Central memory CD8-positive, alpha-beta T cell (primary cell): ENCODE data around the gene OXT.
"Not testable (repeated sequence)": the region's sequence is repeated elsewhere in the genome, so short reads cannot be mapped to it uniquely, and the experiment has no call there.

Source experiments
- ATAC-seq: fragments of 150-1000 bp; cut with Tn5 transposase; replicated peaks from 2 replicates; pipeline ENCODE4 v1.10.0; 2022; ENCODE audit warnings: mild to moderate bottlenecking, moderate FRiP score, moderate number of reproducible peaks; ENCODE audit not compliant: poor library complexity, severe bottlenecking; ENCODE audit errors: extremely low read depth
- DNase-seq, 2 donors: peaks; one replicate each; pipeline ENCODE4 v3.0.0; 2021; ENCODE audit warnings: low spot score in 2 of 2
- H3K27ac Mint-ChIP-seq: one replicate; pipeline ENCODE4 v1.8.0; 2022; ENCODE audit warnings: low read depth, mild to moderate bottlenecking, moderate library complexity, mixed read lengths
- H3K27me3 Mint-ChIP-seq: one replicate; pipeline ENCODE4 v1.8.0; 2022; ENCODE audit warnings: mixed read lengths
- H3K36me3 Mint-ChIP-seq: one replicate; pipeline ENCODE4 v1.8.0; 2022; ENCODE audit warnings: mild to moderate bottlenecking, moderate library complexity, mixed read lengths; ENCODE audit not compliant: insufficient read depth
- H3K4me1 Mint-ChIP-seq: one replicate; pipeline ENCODE4 v1.8.0; 2022; ENCODE audit warnings: mixed read lengths
- H3K4me3 Mint-ChIP-seq: one replicate; pipeline ENCODE4 v1.8.0; 2022; ENCODE audit warnings: mild to moderate bottlenecking, moderate library complexity, mixed read lengths
- H3K9me3 Mint-ChIP-seq: one replicate; pipeline ENCODE4 v1.8.0; 2022; ENCODE audit warnings: mixed read lengths

The OXT gene

DNA sequence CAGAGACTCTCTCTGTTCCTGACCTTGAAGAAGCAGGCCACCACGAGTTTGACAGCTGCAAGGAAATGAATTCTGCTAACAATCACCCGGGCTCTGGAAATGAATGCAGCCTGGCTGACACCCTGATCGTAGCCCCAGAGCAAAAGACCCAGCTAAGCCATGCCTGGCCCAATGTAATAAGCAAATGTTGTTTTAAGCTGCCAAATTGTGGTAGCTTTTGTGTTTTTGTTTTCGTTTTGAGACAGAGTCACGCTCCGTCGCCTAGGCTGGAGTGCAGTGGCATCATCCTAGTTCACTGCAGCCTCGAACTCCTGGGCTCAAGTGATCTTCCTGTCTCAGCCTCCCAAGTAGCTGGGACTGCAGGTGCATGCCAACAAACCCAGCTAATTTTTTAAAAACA, 3.3 kb upstream of the OXT start:
- ATAC-seq = no peak
- H3K4me1 Mint-ChIP-seq = peaks cover 21% of the 10 kb centered on the region

GRCh38 chr20:3068986-3069900, 2.2 kb upstream of the OXT start:
- no peak for ATAC-seq
- DNase-seq = no peak

More for the DNA sequence above, 3.3 kb upstream of the OXT start:
- Mint-ChIP-seq H3K36me3 (peaks cover 4% of the 10 kb centered on the region), H3K4me3 (no peak overlapping the region), H3K9me3 (no peaks in the 10 kb centered on the region), H3K27ac (no peak overlapping the region), H3K27me3 (no peaks in the 10 kb centered on the region)
- no peak for DNase-seq

DNA sequence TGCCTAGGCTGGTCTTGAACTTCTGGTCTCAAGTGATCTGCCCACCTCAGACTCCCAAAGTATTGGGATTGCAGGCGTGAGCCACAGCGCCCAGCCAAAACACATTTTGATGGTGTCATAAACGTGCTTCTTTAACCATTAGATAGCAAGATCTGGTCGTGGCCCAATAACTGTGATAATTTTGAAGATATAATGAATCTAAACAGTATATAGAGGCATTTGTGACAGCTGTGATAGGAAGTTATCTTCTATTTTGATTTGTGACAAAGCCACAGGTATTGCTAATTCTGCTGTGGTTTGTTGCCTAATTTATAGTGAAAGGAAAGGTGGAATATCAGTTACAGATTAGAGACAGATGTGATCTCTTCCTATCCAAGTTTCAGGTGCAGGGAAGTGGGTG, 695 bp upstream of the OXT start:
- ATAC-seq (no peak), DNase-seq (no peak)
- H3K4me3 Mint-ChIP-seq = peak overlapping the region; percentile 70
- H3K27ac Mint-ChIP-seq = peak overlapping the region; percentile 54
- peaks cover 14% of the 10 kb centered on the region for H3K4me1 Mint-ChIP-seq
- H3K9me3 Mint-ChIP-seq = no peaks in the 10 kb centered on the region
- no peaks in the 10 kb centered on the region for H3K27me3 Mint-ChIP-seq
- peaks cover 4% of the 10 kb centered on the region for H3K36me3 Mint-ChIP-seq

More at GRCh38 chr20:3068986-3069900, 2.2 kb upstream of the OXT start:
- no peak overlapping the region for H3K27ac Mint-ChIP-seq
- H3K27me3 Mint-ChIP-seq = no peaks in the 10 kb centered on the region
- peaks cover 18% of the 10 kb centered on the region for H3K4me1 Mint-ChIP-seq
- H3K36me3 Mint-ChIP-seq = peaks cover 4% of the 10 kb centered on the region
- no peaks in the 10 kb centered on the region for H3K9me3 Mint-ChIP-seq
- H3K4me3 Mint-ChIP-seq = no peak overlapping the region

GRCh38 chr20:3071266-3071609, 182 bp upstream of the OXT start:
- peaks cover 4% of the 10 kb centered on the region for H3K36me3 Mint-ChIP-seq
- peak overlapping the region; percentile 70 for H3K4me3 Mint-ChIP-seq
- ATAC-seq = no peak
- peak overlapping the region; percentile 54 for H3K27ac Mint-ChIP-seq
- no peaks in the 10 kb centered on the region for H3K27me3 Mint-ChIP-seq
- no peak for DNase-seq
- H3K9me3 Mint-ChIP-seq = no peaks in the 10 kb centered on the region
- H3K4me1 Mint-ChIP-seq = peaks cover 14% of the 10 kb centered on the region

DNA sequence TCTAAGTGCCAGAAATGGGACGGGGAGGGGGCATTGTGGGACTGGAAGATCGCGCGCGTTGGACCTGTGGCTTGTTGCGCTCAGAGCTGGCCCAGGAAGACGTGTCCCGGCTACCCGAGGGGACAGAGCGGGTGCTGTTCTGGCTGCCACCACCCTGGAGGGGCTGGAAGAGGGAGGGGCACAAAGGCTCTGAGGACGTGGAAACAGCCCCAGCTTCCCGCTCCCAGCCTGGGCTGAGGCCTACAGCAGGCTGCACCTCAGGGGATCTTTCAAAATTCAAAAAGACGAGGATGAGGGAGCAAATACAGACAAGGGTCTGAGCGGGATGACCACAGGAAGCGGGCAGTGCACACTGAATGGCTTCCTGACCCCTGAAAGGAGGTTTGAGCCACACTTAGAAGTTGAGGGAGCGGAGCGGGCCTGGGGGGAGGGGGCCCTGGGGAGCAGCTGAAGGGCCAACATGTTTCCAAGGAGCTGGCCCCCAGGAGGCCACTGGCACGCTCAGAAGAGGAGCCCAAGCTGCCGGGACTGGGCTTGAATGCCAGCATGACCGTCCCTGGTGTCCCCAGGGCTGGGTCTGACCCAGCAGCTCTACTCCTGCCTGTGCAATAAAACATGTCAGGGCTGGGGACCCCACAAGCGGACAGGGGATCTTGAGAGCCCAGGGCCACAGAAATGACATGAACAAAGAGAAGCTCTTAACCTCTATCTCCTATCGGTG, 1.3 kb downstream of the OXT start:
- Mint-ChIP-seq H3K27me3 (no peaks in the 10 kb centered on the region), H3K36me3 (peaks cover 4% of the 10 kb centered on the region), H3K4me1 (peaks cover 14% of the 10 kb centered on the region), H3K4me3 (peak overlapping the region; percentile 70), H3K9me3 (no peaks in the 10 kb centered on the region), H3K27ac (peak overlapping the region; percentile 16)
- DNase-seq (no peak), ATAC-seq (no peak)

DNA sequence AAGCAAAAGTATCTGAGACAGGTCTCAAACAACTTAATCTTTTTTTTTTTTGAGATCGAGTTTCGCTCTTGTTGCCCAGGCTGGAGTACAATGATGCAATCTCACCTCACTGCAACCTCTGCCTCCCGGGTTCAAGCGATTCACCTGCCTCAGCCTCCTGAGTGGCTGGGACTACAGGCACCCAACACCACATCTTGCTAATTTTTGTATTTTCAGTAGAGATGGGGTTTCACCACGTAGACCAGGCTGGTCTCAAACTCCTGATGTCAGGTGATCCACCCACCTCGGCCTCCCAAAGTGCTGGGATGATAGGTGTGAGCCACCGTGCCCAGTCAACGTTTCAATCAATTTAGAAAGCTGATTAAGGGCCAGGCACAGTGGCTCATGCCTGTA, 1.8 kb downstream of the OXT start:
- not testable (repeated sequence) for H3K27ac Mint-ChIP-seq, H3K36me3 Mint-ChIP-seq, H3K9me3 Mint-ChIP-seq, ATAC-seq, H3K27me3 Mint-ChIP-seq, DNase-seq
- Mint-ChIP-seq H3K4me1 (peaks cover 14% of the 10 kb centered on the region), H3K4me3 (peak overlapping the region; percentile 70)

- Mint-ChIP-seq H3K9me3 (no peaks in the 10 kb centered on the region), H3K27ac (no peak overlapping the region), H3K27me3 (peaks cover 13% of the 10 kb centered on the region), H3K4me3 (no peak overlapping the region), H3K4me1 (peaks cover 14% of the 10 kb centered on the region), H3K36me3 (peaks cover 4% of the 10 kb centered on the region)
- DNase-seq = no peak
- no peak for ATAC-seq
These were observed 3.4 kb downstream of the OXT start for GRCh38 chr20:3074812-3075211.

GRCh38 chr20:3075315-3075714, 3.9 kb downstream of the OXT start:
- ATAC-seq, H3K4me3 Mint-ChIP-seq, H3K36me3 Mint-ChIP-seq, H3K9me3 Mint-ChIP-seq, H3K27ac Mint-ChIP-seq, DNase-seq: not testable (repeated sequence)
- Mint-ChIP-seq H3K4me1 (peaks cover 14% of the 10 kb centered on the region), H3K27me3 (peaks cover 18% of the 10 kb centered on the region)

DNA sequence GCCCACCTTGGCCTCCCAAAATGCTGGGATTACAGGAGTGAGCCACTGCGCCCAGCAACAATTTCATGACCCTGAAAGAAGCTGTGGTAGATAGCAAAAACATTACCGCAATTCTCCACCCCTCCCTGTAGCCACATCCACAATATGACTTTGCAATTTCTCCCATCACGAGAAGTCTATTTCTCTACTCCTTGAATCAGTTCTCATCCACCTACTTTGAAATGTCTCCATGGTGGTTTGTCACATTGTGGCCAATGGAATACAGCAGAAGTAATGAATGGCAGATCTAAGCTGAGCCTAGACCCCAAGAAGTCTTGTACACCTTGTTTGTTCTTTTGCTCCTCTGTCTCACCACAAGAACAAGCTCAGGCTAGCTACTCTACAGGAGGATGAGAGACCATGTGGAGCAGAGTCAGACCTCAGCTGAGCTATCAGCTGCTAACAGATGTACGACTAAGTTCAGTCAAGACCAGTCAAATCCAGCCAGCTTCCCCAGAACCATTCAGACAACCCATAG, 6.3 kb downstream of the OXT start:
- no peaks in the 10 kb centered on the region for H3K36me3 Mint-ChIP-seq
- peaks cover 7% of the 10 kb centered on the region for H3K4me1 Mint-ChIP-seq
- H3K9me3 Mint-ChIP-seq = no peaks in the 10 kb centered on the region
- peak; percentile 27 for ATAC-seq
- no peak overlapping the region for H3K4me3 Mint-ChIP-seq
- H3K27ac Mint-ChIP-seq = no peak overlapping the region
- no peak for DNase-seq
- peaks cover 40% of the 10 kb centered on the region for H3K27me3 Mint-ChIP-seq

GRCh38 chr20:3080939-3081388, 9.5 kb downstream of the OXT start:
- Mint-ChIP-seq H3K36me3 (no peaks in the 10 kb centered on the region), H3K4me1 (peaks cover 12% of the 10 kb centered on the region), H3K9me3 (no peaks in the 10 kb centered on the region), H3K27ac (no peak overlapping the region), H3K4me3 (no peak overlapping the region), H3K27me3 (peaks cover 63% of the 10 kb centered on the region)
- DNase-seq (no peak), ATAC-seq (no peak)

DNA sequence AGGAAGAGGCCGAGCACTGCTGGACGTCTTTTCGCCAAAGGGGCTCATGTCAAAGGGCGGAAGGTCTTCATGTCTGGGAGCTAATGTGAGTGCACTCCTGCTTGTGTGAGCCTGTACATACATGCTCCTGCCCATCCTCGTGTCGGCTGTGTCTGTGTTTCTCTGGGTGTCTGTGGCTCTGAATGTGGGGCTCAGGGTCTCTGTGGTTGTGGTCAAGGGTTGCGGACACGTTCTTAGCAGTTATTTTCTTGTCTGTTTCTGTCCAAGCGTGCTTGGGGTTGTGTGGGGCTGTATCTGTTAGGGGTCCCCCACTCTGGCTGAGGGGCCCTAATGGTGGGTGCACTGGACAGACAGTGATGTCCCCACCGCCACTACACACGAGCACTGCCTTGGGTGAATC, 10.2 kb downstream of the OXT start:
- H3K27me3 Mint-ChIP-seq = peaks cover 63% of the 10 kb centered on the region
- H3K36me3 Mint-ChIP-seq = no peaks in the 10 kb centered on the region
- DNase-seq = no peak
- peaks cover 12% of the 10 kb centered on the region for H3K4me1 Mint-ChIP-seq
- ATAC-seq = no peak
- H3K27ac Mint-ChIP-seq = no peak overlapping the region
- peak overlapping the region; percentile 64 for H3K4me3 Mint-ChIP-seq
- H3K9me3 Mint-ChIP-seq = no peaks in the 10 kb centered on the region

- Mint-ChIP-seq H3K9me3 (no peaks in the 10 kb centered on the region), H3K4me3 (peak overlapping the region; percentile 64), H3K27ac (no peak overlapping the region), H3K36me3 (no peaks in the 10 kb centered on the region), H3K27me3 (peaks cover 63% of the 10 kb centered on the region), H3K4me1 (peaks cover 12% of the 10 kb centered on the region)
- DNase-seq (no peak), ATAC-seq (peak; percentile 40)
These were observed 11.0 kb downstream of the OXT start for GRCh38 chr20:3082306-3082951.
